KG1 (cell line): Measurements from ENCODE around the gene CD109.

ENCODE experiments used
- DNase-seq: peaks from one replicate; lab custom pipeline; 2025; lab: John Stamatoyannopoulos, UW

Gene CD109

GRCh38 chr6:73727114-73727513 is 31.1 kb downstream of the CD109 start:
- DNase-seq: no peak

GRCh38 chr6:73728548-73729205 is 32.7 kb downstream of the CD109 start:
- DNase-seq: no peak

- no peak for DNase-seq
These were observed 35.3 kb downstream of the CD109 start for GRCh38 chr6:73731285-73731684.

DNA sequence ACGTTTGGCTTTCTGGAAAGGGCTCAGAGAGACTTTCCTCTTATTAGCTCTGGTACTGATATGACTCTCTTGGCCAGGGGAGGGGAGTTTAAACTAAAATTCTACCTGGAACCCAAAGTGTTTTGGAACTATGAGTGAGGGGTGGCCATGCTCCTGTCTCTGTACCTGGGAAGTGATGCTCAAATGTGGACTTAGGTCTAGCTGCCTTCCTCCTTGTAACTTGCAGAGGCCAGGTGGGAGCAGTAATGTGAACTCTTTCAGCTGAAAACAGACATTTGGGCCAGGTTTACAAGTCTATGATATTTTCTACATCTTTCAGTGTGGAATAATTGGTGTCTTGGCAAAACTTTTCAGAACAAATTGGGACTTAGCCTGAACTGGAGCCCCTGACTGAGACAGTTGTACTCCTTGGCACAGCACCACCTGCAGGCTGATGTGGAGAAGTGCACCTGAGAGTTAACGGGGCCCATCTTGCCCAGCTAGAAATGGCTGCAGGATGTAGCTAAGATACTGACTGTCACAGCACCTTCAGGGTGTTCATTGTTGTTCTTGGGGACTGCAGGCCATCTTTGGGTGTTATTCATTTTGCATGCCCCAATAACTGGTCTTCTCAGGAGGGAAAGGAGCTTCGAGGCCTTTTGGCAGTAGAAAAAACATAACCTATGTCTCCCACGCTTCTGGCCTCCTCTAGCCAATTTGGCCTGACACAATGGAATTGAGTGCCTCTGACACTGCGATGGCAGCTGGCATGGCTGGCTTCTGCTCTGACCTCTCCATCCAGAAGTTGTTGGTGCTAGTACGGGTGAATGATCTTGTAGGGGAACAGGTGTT is 37.1 kb downstream of the CD109 start:
- peak; percentile 34 for DNase-seq

- no peak for DNase-seq
These were observed 37.8 kb downstream of the CD109 start for GRCh38 chr6:73733791-73734190.

DNA sequence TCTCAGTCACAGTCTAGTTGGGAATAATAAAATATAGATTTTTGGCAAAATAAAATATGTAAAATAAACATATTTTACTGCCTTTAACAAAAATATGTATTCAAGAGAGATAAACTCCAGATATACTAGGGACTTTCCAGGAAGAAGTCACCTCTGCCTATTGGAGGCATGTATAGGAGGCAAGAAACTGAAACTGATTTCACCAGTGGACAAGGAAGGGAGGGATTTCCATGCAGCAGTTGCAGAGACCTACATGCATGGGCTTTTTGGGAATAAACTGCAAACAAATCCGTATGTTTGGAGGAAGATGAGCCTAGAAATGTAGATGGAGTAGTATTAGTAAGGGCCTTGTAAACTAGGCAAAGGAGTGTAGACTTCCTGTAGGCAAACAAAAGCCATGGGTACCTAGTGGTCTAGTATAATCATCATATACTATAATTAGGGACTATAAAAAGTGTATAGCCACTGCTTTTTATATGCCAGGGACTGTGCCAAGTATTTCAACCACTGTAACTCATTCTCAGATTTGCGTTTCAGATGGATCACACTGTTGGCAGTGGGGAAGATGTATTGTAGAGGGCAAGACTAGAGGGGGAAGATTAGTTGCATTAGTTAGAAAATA is 38.9 kb downstream of the CD109 start:
- no peak for DNase-seq

DNA sequence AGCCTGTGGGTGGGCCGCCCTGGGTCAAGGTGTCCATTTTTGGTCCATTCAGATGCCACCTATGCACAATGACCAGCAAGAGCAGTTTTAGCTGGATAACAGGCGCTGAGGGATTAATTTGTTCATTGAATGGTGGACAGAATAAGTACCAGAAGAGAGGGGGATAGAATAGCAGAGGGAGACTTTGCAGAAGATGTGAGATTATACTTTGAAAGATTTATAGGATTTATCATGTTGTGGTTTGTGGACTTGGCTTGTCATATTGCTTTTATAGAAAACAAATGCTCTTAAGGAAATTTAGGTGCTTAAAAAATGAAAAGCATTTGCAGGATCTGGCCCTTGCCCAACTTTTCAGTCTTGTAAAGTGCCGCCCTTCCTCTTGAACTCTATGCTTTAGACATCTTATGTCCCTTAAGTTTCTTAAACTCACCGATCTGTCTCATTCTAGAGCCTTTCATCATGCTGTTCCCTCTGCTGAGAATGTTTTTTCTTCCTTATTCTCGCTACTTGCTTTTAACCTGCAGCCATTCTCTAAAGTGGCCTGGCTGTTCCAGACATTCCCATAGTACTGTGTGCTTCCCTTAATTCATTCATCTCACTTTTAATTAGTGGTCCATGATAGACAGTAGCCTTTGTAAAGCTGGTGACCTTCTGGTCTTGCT is 42.5 kb downstream of the CD109 start:
- DNase-seq: no peak

GRCh38 chr6:73739096-73739495 is 43.1 kb downstream of the CD109 start:
- DNase-seq: peak; percentile 53

GRCh38 chr6:73742433-73742832 is 46.4 kb downstream of the CD109 start:
- DNase-seq: no peak

- DNase-seq: no peak
These were observed 47.1 kb downstream of the CD109 start for GRCh38 chr6:73743081-73743480.

DNA sequence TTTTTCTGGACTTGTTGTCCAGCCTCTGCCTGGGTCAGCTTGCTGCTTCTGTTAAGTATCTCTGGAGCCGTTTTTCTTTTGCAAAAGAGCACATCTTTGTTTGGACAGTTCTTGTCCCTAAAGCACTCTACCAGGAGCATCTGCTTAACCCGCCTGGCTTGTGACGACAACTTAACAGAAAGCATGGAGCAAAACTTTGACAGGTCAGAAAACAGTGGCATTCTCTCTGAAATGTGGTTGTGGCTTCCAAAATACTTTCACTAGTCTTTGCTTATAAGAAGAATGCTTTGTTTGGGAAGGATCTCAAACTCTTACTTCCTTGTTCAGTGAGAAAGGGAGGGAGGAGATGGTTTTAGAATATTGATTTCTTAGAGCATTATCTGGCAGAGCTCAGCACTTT is 47.6 kb downstream of the CD109 start:
- no peak for DNase-seq

DNA sequence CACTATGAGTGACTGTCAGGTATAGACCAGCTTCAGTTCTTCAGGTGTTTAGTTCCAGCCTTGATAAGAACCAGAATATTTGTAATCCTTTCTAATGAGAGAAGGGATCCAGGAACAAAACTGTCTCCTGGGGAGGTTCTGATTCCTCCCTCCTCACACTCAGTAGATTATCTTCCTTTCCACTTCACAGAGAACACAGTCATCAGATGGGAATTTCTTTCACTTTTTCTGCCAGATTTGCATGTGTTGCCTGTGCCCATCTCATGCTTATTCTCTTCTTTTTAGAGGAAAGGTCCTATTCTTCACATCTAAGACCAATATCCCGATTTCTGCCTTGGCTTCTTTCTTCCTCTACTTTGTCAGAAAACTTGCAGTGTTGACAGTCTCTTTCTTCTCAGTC is 50.8 kb downstream of the CD109 start:
- DNase-seq: no peak

DNA sequence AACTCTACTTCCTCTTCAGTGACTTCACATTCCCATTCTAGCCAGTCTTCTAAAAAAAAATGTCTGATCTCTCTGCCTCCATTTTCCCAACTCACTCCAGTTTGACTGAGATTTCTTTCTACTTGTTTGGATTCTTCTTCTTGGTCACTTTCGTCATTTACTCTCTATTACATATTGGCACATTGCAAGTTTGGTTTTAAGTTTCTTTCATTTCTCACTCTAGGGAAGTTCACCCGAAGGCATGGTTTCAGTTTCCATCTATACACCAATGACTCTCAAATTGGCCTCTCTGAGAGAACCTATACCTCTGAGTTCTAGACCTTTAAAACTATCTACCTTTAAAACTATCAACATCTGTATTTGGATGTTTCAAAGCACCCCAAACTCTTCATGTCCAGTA is 51.3 kb downstream of the CD109 start:
- DNase-seq: no peak

DNA sequence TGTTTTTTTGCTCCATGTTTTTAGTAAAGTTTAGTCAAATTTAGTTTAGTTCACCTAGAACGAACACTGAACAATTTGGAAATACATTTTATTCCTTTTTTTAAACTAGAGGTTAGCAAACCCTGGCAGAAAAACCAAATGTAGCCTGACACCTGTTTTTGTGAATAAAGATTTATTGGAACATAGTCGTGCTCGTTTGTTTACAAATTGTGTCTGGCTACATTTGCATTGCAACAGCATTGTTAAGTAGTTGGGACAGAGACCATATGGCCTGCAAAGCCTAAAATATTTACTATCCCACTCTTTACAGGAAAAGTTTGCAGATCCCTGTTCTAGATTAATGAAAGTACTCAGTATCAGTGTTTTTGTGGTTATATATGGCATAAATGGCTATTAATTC is 56.9 kb downstream of the CD109 start:
- DNase-seq: no peak

DNA sequence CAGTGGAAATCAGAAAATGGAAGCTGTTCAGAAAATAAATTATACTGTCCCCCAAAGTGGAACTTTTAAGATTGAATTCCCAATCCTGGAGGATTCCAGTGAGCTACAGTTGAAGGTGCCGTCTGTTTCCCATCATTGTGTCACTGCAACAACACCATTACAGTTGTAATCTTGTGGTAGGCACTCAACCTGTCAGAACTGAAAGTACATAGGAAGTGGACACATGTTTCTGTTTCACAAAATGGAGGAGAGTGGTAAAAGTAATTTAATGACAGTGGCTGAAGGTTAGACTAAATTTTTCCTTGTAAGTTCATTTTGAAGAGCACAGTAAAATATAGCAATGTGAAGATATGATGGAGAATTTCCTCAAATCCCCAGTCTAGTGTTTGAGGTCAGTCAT is 70.0 kb downstream of the CD109 start:
- no peak for DNase-seq

GRCh38 chr6:73768558-73768957 is 72.6 kb downstream of the CD109 start:
- no peak for DNase-seq

DNA sequence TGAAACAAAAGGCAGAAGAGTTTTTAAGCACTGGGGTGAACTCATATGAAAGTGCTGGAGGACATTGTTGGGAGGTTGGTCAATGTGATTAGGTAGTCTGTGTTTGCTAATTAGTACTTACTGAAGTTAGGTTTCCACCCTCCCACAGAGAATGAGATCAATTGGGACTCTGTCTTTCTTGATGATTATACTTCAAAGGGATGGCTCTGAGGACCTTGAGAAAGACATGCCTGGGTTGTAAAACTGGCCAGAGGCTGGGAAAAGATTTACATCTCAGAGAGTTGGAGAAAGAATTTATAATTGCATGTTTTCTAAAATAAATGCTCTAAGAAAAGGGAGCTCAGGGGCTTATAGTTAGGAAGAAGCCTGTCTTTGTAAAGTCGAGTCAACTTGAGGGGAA is 74.0 kb downstream of the CD109 start:
- no peak for DNase-seq

GRCh38 chr6:73774311-73774774 is 78.3 kb downstream of the CD109 start:
- DNase-seq: no peak

- DNase-seq: no peak
These were observed 83.9 kb downstream of the CD109 start for GRCh38 chr6:73779943-73780342.

DNA sequence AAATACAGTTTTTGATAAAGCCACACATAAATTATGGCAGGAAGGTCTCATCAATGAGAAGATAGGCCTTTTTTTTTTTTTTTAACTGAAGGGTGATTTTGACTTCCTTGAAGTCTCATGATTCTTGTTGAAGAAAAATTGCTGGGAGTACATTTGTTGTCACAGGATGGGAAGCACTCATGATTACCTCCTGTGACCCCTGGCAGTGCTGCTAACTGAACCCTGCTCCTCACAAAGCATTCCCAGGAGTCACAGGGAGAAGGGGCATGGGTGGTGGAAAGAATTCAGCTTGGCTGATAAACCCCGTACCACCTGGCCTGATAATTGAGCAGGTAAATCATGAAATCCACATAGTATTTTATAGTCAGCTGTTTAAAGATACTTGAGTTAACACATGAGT is 86.9 kb downstream of the CD109 start:
- no peak for DNase-seq

GRCh38 chr6:73784726-73785505 is 88.9 kb downstream of the CD109 start:
- no peak for DNase-seq

DNA sequence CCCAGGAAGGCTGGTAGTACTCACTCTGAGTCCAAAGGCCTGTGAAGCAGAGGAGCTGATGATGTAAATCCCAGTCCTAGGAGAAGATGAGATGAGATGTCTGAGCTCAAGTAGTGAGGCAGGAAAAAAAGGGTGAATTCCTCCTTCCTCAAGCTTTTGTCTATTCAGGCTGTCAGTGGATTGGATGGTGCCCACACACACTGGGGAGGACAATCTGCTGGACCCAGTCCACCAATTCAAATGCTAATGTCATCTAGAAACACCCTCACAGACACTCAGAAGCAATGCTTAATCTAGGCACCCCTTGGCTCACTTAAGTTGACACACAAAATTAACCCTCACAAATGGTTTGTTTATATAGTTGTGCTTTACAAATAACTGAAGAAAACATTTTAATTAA is 94.6 kb downstream of the CD109 start:
- no peak for DNase-seq
